Stimulated activated CD4-positive, alpha-beta T cell treated with anti-CD3 and anti-CD28 coated beads, Interleukin-1b, Interleukin-23, amount 100 ng/mL, for 24 hours (primary cell): Measurements from ENCODE around the gene NBAS.
"Not testable (repeated sequence)": the region's sequence is repeated elsewhere in the genome, so short reads cannot be mapped to it uniquely, and the experiment has no call there.

Source experiments
- DNase-seq, 4 experiments: peaks; one replicate each; pipeline ENCODE4 v3.0.0-alpha.2; 2020; ENCODE audit warnings: low read depth in 4 of 4, low spot score in 1 of 4

NBAS gene

GRCh38 chr2:15481000-15481399, 80.1 kb downstream of the NBAS start:
- DNase-seq, result no peak

GRCh38 chr2:15480552-15480951, 80.6 kb downstream of the NBAS start:
- DNase-seq, result no peak

- no peak for DNase-seq
Observed at GRCh38 chr2:15472876-15473275, 88.3 kb downstream of the NBAS start.

- no peak for DNase-seq
Observed at GRCh38 chr2:15472133-15472532, 89.0 kb downstream of the NBAS start.

- DNase-seq, result no peak
Observed at GRCh38 chr2:15471606-15472005, 89.5 kb downstream of the NBAS start.

GRCh38 chr2:15460112-15460620, 101.0 kb downstream of the NBAS start:
- DNase-seq, result no peak

GRCh38 chr2:15458277-15458676, 102.9 kb downstream of the NBAS start:
- no peak for DNase-seq

- no peak for DNase-seq
Observed at GRCh38 chr2:15457868-15458267, 103.3 kb downstream of the NBAS start.

GRCh38 chr2:15456352-15456751, 104.8 kb downstream of the NBAS start:
- DNase-seq, result no peak

GRCh38 chr2:15450808-15451207, 110.3 kb downstream of the NBAS start:
- DNase-seq, result no peak

- no peak for DNase-seq
Observed at GRCh38 chr2:15449556-15450236, 111.4 kb downstream of the NBAS start.

- DNase-seq, result no peak
Observed at GRCh38 chr2:15448250-15448839, 112.8 kb downstream of the NBAS start.

- DNase-seq, result no peak
Observed at GRCh38 chr2:15447381-15447780, 113.8 kb downstream of the NBAS start.

- DNase-seq, result no peak
Observed at GRCh38 chr2:15446961-15447360, 114.2 kb downstream of the NBAS start.

GRCh38 chr2:15445891-15446562, 115.1 kb downstream of the NBAS start:
- no peak for DNase-seq

- not testable (repeated sequence) for DNase-seq
Observed at GRCh38 chr2:15439768-15440524, 121.2 kb downstream of the NBAS start.

GRCh38 chr2:15439366-15439765, 121.8 kb downstream of the NBAS start:
- not testable (repeated sequence) for DNase-seq

- DNase-seq, result no peak
Observed at GRCh38 chr2:15436195-15436594, 124.9 kb downstream of the NBAS start.

- no peak for DNase-seq
Observed at GRCh38 chr2:15435474-15435873, 125.7 kb downstream of the NBAS start.

- DNase-seq, result no peak
Observed at GRCh38 chr2:15432642-15433256, 128.4 kb downstream of the NBAS start.

- no peak for DNase-seq
Observed at GRCh38 chr2:15429032-15429431, 132.1 kb downstream of the NBAS start.
